ENCODE data around the gene IKBKG. TPM values are rescaled to one million over a fixed set of nuclear protein-coding genes. Genes with fewer than 3 reads are reported as not detected.
A peak's percentile ranks its signal among the peaks of the same experiment; 100 is the strongest.

Gene IKBKG
- total RNA-seq, 2 experiments from 2014 or later: 14.3 to 34.4 TPM

DNA sequence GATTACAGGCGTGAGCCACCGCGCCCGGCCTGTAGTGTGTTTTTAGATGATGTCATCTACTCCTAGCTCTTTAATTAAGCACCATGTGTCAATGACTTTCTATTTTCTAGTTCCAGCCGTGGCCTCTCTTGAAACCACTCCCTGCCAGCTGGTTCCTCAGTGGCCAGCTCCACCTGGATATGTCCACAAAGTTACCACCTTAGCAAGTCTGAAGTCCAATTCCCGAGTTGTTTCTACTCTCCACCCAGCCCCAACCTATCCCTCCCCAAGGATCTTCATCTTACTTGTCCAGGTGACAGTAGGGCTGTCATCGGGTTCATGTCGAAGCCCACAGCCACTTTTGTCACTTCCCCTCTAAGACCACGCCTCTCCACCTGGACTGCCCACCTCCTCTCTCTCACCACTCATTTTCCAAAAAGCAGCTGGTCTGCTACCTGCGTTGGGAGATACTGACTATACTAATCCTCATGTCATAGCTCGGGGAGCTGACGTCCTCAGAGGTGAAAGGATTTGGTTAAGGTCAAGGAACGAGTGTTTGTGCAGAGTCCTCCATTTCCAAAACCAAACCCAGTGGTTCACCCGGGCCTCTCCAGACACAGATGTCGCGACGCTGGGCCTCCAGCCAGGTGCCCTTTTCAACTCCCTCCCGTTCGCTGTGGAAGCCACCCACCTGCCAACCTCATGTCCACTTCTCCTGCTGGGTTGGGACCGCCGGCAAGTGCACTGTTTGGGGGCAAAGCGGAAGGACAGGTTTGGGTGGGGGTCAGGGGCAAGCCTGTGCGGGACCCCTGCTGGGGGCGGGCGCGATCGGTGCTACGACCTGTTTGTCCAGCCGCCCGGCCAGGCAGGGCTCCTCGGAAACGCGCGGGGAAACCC, 32.1 kb upstream of the IKBKG start:
- Histone ChIP-seq H3K4me3 (ENCODE audit: low read depth, low read length, poor library complexity, severe bottlenecking) (peak overlapping the region; percentile 91), H3K9me2 (ENCODE audit: insufficient read depth, low read length) (no peaks in the 10 kb centered on the region), H3K36me3 (ENCODE audit: insufficient read depth, low read length) (no peaks in the 10 kb centered on the region), H3K27ac (ENCODE audit: low read depth, low read length, poor library complexity, severe bottlenecking) (no peak overlapping the region), H3K9me3 (ENCODE audit: low read length) (no peaks in the 10 kb centered on the region), H3K4me1 (ENCODE audit: insufficient read depth, low read length, poor library complexity, severe bottlenecking) (peaks cover 13% of the 10 kb centered on the region), H4K20me1 (ENCODE audit: insufficient read depth, low read length) (no peaks in the 10 kb centered on the region), H3K4me2 (ENCODE audit: low read length) (peak overlapping the region; percentile 93), H3K79me2 (ENCODE audit: insufficient read depth, low read depth, low read length) (no peaks in the 10 kb centered on the region), H2AFZ (ENCODE audit: low read length) (peak overlapping the region; percentile 54; the same call in 1 of the 2 replicates)
- POLR2A ChIA-PET: interaction anchor here (0.7 to 1.0 kb wide), 2 partner anchors 86 to 592 kb away, joined by 3 read pairs; partner anchors contain the start of gene ATP6AP1
- intact Hi-C loops (cut with micrococcal nuclease; ENCODE audit: unreplicated experiment): loop anchor here (5.0 kb wide), 1 partner anchor 38 kb away; the partner anchor contains the start of gene LAGE3
- DNase-seq (ENCODE audit: low spot score): peak; percentile 14
- CTCF ChIA-PET (ENCODE audit: unreplicated experiment): interaction anchor here (0.9 kb wide), 1 partner anchor 15 kb away, joined by 3 read pairs; no protein-coding TSS in a partner anchor
- BruUV-seq (replicated peaks): no TSS peak
- TF ChIP-seq EZH2phosphoT487 (IDR thresholded peaks at IDR 0.05; ENCODE audit: borderline replicate concordance, low read depth, low read length): no peak
- TF ChIP-seq, protein P1, sequence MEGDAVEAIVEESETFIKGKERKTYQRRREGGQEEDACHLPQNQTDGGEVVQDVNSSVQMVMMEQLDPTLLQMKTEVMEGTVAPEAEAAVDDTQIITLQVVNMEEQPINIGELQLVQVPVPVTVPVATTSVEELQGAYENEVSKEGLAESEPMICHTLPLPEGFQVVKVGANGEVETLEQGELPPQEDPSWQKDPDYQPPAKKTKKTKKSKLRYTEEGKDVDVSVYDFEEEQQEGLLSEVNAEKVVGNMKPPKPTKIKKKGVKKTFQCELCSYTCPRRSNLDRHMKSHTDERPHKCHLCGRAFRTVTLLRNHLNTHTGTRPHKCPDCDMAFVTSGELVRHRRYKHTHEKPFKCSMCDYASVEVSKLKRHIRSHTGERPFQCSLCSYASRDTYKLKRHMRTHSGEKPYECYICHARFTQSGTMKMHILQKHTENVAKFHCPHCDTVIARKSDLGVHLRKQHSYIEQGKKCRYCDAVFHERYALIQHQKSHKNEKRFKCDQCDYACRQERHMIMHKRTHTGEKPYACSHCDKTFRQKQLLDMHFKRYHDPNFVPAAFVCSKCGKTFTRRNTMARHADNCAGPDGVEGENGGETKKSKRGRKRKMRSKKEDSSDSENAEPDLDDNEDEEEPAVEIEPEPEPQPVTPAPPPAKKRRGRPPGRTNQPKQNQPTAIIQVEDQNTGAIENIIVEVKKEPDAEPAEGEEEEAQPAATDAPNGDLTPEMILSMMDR (conservative IDR thresholded peaks at IDR 0.05; ENCODE audit: low read length): no peak

DNA sequence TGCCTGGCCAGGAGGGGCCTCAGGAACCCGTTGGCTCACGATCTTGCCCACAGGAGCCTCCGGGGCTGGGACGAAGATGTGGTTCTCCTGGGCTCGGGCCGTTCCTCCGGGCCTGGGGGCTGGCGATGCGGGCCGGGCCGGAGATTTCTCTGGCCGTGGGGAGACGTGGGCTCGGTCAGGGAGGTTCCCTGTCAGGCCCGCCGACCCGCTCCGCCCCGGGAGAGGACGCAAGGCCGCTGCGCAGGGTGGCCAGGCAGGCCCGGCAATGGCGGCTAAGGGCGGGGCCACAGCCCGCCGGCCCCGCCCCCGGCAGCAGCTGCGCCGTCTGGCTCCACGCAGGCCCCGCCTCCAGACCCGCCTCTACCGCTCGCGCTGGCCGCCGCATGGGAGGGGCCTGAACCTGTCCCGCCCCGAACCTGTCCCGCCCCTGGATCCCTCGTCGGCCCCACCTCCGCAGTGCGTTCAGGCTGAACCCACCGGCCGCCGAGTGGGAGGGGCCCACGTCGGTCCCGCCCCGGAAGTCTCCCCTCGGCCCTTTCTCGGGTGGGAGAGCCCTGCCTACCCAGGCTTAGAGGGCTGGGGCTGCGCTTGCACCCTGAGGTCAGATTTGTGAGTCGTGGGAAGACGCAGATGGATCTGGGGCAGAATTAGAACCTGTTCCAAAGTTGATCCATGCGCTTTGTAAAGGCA, 31.3 kb upstream of the IKBKG start, which contains the start of gene FAM3A:
TSS of gene FAM3A (minus strand) at position 267 of the 690 bp plus-strand sequence. CDS start 460 bp downstream, outside the sequence.
- Histone ChIP-seq H4K20me1 (ENCODE audit: insufficient read depth, low read length) (no peaks in the 10 kb centered on the region), H3K4me2 (ENCODE audit: low read length) (peak within 1 kb of the TSS; percentile 93), H3K79me2 (ENCODE audit: insufficient read depth, low read depth, low read length) (no peaks in the 10 kb centered on the region), H3K9me3 (ENCODE audit: low read length) (no peaks in the 10 kb centered on the region), H3K4me1 (ENCODE audit: insufficient read depth, low read length, poor library complexity, severe bottlenecking) (peaks cover 13% of the 10 kb centered on the region), H3K27ac (ENCODE audit: low read depth, low read length, poor library complexity, severe bottlenecking) (no peak within 1 kb of the TSS), H2AFZ (ENCODE audit: low read length) (peak within 1 kb of the TSS; percentile 88), H3K9me2 (ENCODE audit: insufficient read depth, low read length) (no peaks in the 10 kb centered on the region), H3K4me3 (ENCODE audit: low read depth, low read length, poor library complexity, severe bottlenecking) (peak within 1 kb of the TSS; percentile 91), H3K36me3 (ENCODE audit: insufficient read depth, low read length) (no peaks in the 10 kb centered on the region)
- no peak for TF ChIP-seq EZH2phosphoT487 (IDR thresholded peaks at IDR 0.05; ENCODE audit: borderline replicate concordance, low read depth, low read length)
- TF ChIP-seq, protein P1 (conservative IDR thresholded peaks at IDR 0.05; ENCODE audit: low read length): no peak
- CTCF ChIA-PET (ENCODE audit: unreplicated experiment): interaction anchor here (0.9 to 1.4 kb wide), 2 partner anchors 12 to 16 kb away, joined by 3 read pairs; no protein-coding TSS in a partner anchor
- POLR2A ChIA-PET: interaction anchor here (0.6 to 1.2 kb wide), 5 partner anchors 12 to 593 kb away, joined by 3 to 4 read pairs (median 3); partner anchors contain the start of gene UBL4A
- no TSS peak for BruUV-seq (replicated peaks)
- intact Hi-C loops (cut with micrococcal nuclease; ENCODE audit: unreplicated experiment): loop anchor here (5.0 kb wide), 1 partner anchor 39 kb away; the partner anchor contains the start of gene LAGE3
- peak; percentile 89 for DNase-seq (ENCODE audit: low spot score)

All from OCI-LY7 (cell line).